Astrocyte of the spinal cord (primary cell): Measurements from ENCODE around the gene TMEM237.

Source experiments
- DNase-seq: peaks from one replicate; pipeline ENCODE4 v3.0.0; 2011; ENCODE audit warnings: low read depth, low spot score
- H3K4me3 ChIP-seq: 2 replicates; pipeline ENCODE4 v1.5.1; 2011; ENCODE audit warnings: low read depth, mild to moderate bottlenecking, low read length, moderate library complexity
- CTCF ChIP-seq: IDR thresholded peaks from 2 replicates; pipeline ENCODE4 v1.5.1; 2012; ENCODE audit warnings: low read depth, mild to moderate bottlenecking, low read length, inconsistent platforms
- in situ Hi-C: cut with HindIII; loops from 2 replicates; pipeline ENCODE4 v1.10.0; 2017; ENCODE audit warnings: low sequenced_read_pairs

The TMEM237 gene

DNA sequence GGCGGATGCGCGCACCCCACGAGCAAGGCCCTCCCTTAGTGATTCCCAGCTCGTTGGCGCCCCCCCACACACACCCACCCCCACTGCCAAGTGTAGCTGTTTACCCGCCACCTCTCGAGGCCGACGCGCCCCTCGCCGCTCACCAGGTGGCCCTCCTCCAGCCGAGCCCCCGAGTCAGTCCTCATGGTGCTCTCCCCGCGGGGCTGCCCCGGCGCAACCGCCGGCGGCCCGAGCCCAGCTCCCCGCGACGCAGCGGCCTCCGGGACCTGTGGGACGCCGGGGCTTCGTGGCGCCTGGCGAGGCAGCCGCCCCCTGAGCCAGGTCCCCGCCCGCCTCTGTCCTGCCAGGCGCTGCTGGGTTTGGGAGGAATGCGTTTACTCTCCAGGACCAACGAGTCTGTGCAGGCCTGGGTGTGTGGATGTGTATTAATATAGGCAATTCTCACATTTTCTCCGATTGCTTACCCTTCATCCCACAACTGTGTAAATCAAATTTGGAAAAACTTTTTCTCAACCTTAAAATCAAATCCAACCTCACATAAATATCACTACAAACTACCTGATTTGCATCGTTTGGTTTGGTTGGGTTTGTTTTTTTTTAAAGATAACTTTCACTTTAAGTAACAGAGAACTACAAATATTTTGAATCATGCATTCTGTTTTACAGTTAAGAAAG lies at the start of gene TMEM237:
Gene TMEM237, minus strand, starts transcription at position 288 of the 675 bp plus-strand sequence. Its CDS starts 103 bp downstream, at position 185.
- TF ChIP-seq CTCF, result no peak
- in situ Hi-C loops, result no loop called here
- peak within 1 kb of the TSS; percentile 72 for H3K4me3 ChIP-seq
- peak; percentile 45 for DNase-seq

- DNase-seq, result no peak
- in situ Hi-C loops, result no loop called here
- TF ChIP-seq CTCF, result no peak
- no peak overlapping the region for H3K4me3 ChIP-seq
Measured at GRCh38 chr2:201685156-201685555, 41.9 kb upstream of the TMEM237 start.

DNA sequence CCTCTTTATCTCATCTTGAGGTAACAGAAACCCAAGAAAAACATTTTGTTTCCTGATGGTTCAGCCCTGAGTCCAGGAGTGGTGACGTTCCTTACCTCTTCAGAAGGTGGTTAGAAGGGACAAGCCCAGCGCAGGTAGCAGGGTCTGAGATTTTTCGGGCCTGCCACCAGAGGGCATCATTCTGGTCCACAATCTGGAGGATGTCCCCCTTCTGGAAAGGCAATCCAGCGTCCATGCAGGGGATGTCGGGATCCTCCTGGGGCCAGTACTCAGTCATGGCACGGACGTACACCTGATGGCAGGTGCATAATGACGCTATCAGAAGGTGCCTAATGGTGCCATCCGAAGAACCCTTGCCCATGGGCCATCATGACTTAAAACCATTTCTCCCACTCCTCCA lies 37.4 kb upstream of the TMEM237 start:
- peak; percentile 51 for TF ChIP-seq CTCF
- no peak overlapping the region for H3K4me3 ChIP-seq

GRCh38 chr2:201678401-201678800 lies 35.1 kb upstream of the TMEM237 start:
- in situ Hi-C loops, result no loop called here
- no peak for DNase-seq
- H3K4me3 ChIP-seq, result no peak overlapping the region
- TF ChIP-seq CTCF, result no peak

More for the DNA sequence above, 37.4 kb upstream of the TMEM237 start:
- in situ Hi-C loops, result no loop called here
- DNase-seq, result no peak

GRCh38 chr2:201675454-201675853 lies 32.2 kb upstream of the TMEM237 start:
- in situ Hi-C loops, result no loop called here
- H3K4me3 ChIP-seq, result no peak overlapping the region
- no peak for DNase-seq
- TF ChIP-seq CTCF, result no peak

DNA sequence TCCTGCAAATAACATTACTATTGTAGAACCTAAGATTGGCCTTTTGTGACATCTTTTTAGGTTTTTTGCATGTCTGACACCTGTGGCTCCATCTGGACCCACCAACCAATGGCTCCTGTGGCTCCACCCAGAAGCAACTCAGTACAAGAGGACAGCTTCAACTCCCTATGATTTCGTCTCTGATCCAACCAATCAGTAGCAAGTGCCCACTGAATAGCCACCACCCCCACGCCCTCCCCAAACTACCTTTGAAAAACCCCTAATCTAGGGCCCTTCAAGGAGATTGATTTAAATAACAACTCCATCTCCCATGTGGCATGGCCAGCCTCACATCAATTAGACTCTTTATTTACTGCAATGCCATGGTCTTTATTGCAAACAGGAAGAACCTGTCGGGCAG lies 31.5 kb upstream of the TMEM237 start:
- no peak for TF ChIP-seq CTCF
- no peak overlapping the region for H3K4me3 ChIP-seq
- no peak for DNase-seq
- in situ Hi-C loops, result no loop called here

GRCh38 chr2:201674298-201674697 lies 31.0 kb upstream of the TMEM237 start:
- in situ Hi-C loops, result no loop called here
- DNase-seq, result no peak
- TF ChIP-seq CTCF, result no peak
- H3K4me3 ChIP-seq, result no peak overlapping the region
